ENCODE results near the gene CDC5L. TPM values are rescaled to one million over a fixed set of nuclear protein-coding genes. Genes with fewer than 3 reads are reported as not detected.
"Not testable (repeated sequence)": the region's sequence is repeated elsewhere in the genome, so short reads cannot be mapped to it uniquely, and the experiment has no call there.

The CDC5L gene
- 18.6 TPM for polyA plus RNA-seq (2013, experiment 1 of 2; ENCODE audit: insufficient read length)
- polyA plus RNA-seq (2013, experiment 2 of 2; ENCODE audit: insufficient read length) = 20.5 TPM

GRCh38 chr6:44387346-44388134 lies at the start of gene CDC5L:
Gene CDC5L, plus strand, starts transcription at chr6:44387706. Its CDS starts 118 bp downstream, at chr6:44387824.
- peak; percentile 100 for DNase-seq

GRCh38 chr6:44338228-44339122 lies 49.0 kb upstream of the CDC5L start:
- DNase-seq = peak; percentile 62

DNA sequence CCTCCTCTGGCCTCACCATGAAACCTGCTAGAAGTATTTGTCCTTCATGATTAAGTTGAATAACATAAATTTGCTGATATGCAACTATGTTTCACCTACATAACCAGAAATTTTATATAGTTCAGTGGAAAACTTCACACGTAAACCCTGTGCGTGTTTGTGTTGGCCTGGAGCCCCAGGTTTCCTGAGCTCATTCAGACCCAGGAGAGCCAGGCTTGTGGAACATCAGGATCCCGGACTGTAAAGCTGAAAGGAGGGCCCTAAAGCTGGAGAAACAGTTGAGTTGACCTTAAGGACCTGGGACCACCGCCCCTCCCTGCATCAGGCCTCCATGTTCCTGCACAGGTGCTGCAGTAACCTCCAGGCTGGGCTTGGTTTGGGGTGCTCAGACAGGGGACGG lies 48.2 kb upstream of the CDC5L start:
- DNase-seq = no peak

- no peak for DNase-seq
Measured at GRCh38 chr6:44339763-44340625, 47.5 kb upstream of the CDC5L start.

- no peak for DNase-seq
Measured at GRCh38 chr6:44341095-44341890, 46.2 kb upstream of the CDC5L start.

- no peak for DNase-seq
Measured at GRCh38 chr6:44342052-44342451, 45.5 kb upstream of the CDC5L start.

DNA sequence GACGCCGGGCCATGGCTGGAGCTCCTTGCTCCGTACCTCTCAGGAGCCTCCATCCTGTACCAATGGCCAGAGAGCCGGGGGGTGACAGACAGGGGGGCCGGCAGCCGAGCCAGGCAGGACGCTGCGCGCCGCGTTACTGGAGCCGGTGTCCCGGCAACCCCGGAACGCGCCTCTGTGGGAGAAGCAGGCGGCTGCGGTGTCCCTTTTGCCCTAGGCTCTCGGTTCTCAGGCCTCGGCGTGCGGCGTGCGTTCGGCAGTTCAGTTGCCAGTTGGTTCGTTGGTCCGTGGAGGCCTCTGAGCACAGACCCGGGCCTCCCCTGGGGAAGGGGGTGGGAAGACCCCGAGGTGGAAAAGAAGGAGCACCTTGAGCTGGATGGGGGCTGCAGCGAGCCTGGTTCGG lies 45.0 kb upstream of the CDC5L start, which contains the start of gene SPATS1:
SPATS1 (plus strand) TSS at position 162 of the 400 bp plus-strand sequence. CDS start 446 bp downstream, outside the sequence.
- DNase-seq = no peak

DNA sequence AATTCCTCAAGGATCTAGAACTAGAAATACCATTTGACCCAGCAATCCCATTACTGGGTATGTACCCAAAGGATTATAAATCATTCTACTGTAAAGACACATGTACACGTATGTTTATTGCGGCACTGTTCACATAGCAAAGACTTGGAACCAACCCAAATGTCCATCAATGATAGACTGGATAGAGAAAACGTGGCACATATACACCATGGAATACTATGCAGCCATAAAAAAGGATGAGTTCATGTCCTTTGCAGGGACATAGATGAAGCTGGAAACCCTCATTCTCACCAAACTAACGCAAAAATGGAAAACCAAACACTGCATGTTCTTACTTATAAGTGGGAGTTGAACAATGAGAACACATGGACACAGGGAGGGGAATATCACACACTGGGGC lies 40.7 kb upstream of the CDC5L start:
- DNase-seq = not testable (repeated sequence)

DNA sequence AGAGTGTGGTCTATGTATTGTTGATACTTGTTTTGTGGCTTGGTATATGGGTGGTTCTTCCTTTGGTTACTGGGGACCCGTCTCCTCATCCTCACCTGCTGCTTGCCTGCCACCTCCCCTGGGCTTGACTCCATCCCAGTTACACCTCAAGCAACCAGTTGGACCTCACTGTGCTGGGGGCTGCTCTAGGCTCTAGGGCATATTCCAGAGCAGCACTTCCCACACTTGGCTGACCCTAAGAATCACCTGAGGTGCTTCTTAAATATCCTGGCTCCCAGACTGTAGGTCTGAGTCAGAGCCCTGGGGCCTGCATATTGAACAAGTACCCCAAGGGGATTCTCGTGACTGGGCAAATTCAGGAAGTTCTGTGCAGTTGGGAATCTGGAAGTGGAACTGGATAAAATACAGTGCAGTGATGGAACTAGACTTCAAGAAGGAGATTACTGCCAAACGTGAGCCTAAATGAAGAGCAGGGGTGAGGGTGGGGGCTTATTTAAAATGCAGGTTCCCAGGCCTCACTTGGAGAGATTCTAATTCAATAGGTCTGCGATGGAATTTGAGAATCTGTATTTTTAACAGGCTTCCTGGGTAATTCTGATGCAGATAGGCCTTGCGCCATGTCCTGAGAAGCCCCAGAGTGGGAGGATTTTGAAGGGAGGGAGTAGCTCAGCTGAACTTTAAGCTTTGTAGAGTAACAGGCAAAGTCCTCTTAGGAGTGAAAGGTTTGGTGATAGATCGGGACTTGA lies 37.4 kb upstream of the CDC5L start:
- no peak for DNase-seq

GRCh38 chr6:44350650-44350994 lies 36.9 kb upstream of the CDC5L start:
- not testable (repeated sequence) for DNase-seq

GRCh38 chr6:44352259-44352658 lies 35.2 kb upstream of the CDC5L start:
- no peak for DNase-seq

- DNase-seq = no peak
Measured at GRCh38 chr6:44353336-44353735, 34.2 kb upstream of the CDC5L start.

DNA sequence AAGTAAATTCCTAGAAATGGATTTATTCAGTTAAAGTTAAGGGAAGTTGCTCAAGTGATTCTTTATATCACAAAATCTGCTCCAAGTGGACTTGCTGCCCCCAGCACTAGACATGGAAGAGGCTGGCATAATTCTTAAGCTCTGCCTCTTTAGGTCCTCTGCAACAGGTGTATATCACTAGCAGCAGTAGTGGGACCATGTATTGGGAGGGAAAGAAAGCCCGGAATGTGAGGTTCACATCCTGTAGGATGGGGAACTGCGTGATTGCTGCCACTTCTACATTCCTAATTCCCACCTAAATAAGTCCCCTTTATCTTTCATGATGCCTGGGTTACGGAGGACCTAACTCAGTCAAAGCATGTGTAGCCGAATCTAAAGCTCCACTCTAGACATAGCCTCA lies 31.9 kb upstream of the CDC5L start:
- no peak for DNase-seq

DNA sequence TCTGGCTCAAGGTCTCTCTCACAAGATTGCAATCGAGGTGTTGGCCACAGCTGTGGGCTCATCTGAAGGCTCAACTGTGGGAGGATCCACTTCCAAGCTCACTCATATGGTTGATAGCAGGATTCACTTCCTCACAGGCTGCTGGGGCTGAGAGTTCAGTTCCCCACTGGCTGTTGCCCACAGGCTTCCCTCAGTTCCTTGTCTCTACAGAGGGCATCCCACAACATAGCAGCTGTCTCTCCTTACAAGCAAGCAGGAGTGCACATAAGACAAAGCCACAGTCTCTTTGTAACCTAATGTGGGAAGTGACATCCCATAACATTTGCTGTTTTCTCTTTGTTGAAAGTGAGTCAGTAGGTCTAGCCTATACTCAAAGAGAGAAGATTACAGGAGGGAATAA lies 31.0 kb upstream of the CDC5L start:
- DNase-seq = no peak

DNA sequence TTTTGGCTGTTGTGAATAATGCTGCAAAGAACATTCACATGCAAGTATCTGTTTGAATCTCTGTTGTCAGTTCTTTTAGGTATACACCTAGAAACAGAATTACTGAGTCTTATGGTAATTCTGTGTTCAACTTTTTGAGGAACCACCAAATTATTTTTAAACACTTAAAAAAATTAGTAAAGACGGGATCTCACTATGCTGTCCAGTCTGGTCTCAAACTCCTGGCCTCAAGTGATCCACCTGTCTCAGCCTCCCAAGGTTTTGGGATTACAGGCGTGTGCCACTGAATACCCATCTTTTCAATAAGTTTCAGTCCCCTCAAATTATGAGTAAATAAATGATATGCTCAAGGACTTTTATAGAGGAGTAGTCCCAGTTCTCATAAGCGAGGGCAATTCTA lies 27.5 kb upstream of the CDC5L start:
- DNase-seq = no peak

DNA sequence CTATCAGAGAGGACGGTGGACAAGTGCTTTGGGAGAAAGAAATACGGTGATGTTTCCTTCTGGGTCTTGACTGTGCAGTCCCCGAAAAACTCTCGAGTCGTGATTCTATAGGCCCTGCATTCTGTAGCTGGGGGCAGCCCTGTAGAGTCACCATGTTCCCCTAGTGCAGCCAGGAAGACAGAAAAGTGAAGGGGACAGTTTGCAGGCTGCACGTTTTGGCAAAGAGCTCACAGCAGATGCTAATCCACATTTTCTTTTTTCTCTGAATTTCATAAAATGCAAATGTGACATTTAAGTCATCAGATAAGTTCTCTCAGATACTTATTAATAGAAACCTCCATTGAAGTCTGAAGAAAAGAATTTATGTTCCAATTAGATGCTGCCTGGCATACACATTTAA lies 25.6 kb upstream of the CDC5L start:
- no peak for DNase-seq

DNA sequence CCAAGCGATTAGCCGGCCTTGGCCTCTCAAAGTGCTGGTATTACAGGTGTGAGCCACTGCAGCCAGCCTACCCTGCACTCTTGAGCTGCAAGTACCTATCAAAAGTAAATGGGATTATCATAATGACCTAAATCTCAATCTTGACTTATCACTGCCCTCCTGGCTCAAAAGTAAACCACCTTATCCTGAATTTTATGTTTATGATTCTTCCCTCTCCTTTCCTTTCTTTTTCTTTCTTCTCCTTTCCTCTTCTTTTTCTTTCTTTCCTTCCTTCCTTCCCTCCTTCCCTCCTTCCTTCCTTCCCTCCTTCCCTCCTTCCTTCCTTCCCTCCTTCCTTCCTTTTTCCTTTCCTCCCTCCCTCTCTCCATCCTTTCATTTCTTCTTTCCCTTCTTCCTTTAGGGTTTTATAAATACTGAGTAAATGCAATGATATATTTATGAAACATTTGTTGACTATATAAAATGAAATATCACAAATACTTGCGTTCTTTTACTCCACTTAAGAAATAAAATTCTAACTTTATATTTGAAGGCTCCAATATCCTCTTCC lies 24.1 kb upstream of the CDC5L start:
- no peak for DNase-seq

- DNase-seq = no peak
Measured at GRCh38 chr6:44366781-44367180, 20.7 kb upstream of the CDC5L start.

- DNase-seq = no peak
Measured at GRCh38 chr6:44367681-44368080, 19.8 kb upstream of the CDC5L start.

DNA sequence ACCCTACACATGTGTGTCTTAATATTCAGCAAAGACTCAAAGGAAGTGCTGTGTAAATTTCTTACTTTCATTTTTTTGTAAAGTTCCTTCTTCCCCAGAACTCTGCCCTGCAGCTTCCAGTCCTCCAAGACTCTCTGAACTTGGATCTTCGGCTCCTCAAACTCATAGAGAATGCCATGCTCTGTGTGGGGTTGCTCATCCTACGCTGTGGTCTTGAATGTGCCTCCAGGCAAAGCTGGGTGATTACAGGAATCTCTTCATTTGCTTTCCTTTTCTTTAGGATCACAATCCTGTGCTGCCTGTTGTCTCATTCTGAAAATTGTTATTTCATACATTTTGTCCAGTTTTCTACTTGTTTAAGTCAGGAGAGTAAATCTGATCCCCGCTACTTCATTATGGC lies 14.5 kb upstream of the CDC5L start:
- no peak for DNase-seq

GRCh38 chr6:44373787-44374186 lies 13.7 kb upstream of the CDC5L start:
- no peak for DNase-seq

All from fibroblast of skin of scalp (primary cell).